SK-N-SH (cell line): ENCODE measurements around the gene XIRP1.

Source experiments
- CTCF ChIP-seq: fragments of 200-600 bp; sonication (generic); IDR thresholded peaks from 2 replicates; pipeline ENCODE4 v1.6.1; 2017; ENCODE audit warnings: antibody characterized with exemption, mild to moderate bottlenecking, moderate library complexity
- FOXJ3 ChIP-seq: sonication (generic); formaldehyde crosslinking; IDR thresholded peaks from 2 replicates; pipeline ENCODE4 v1.5.1; 2020; ENCODE audit warnings: mild to moderate bottlenecking, missing genetic modification reagents
- NFIC ChIP-seq: IDR thresholded peaks from 2 replicates; pipeline ENCODE4 v1.4.0; 2012; ENCODE audit warnings: borderline replicate concordance
- POLR2AphosphoS5 ChIP-seq: IDR thresholded peaks from 2 replicates; pipeline ENCODE4 v1.6.1; 2012; ENCODE audit warnings: low read depth, low read length
- RAD21 ChIP-seq: IDR thresholded peaks from 2 replicates; pipeline ENCODE4 v1.6.1; 2012; ENCODE audit warnings: mild to moderate bottlenecking, low read length
- REST ChIP-seq: IDR thresholded peaks from 2 replicates; pipeline ENCODE4 v1.6.1; 2012; ENCODE audit warnings: mild to moderate bottlenecking, low read depth, low read length, moderate library complexity
- YY1 ChIP-seq: IDR thresholded peaks from 2 replicates; pipeline ENCODE4 v1.4.0; 2012; ENCODE audit warnings: low read depth, mild to moderate bottlenecking

- TF ChIP-seq CTCF, result no peak
- no peak for TF ChIP-seq YY1
- TF ChIP-seq RAD21, result no peak
- no peak for TF ChIP-seq FOXJ3
- no peak for TF ChIP-seq REST
- no peak for TF ChIP-seq POLR2AphosphoS5
- TF ChIP-seq NFIC, result no peak
These were observed 43.3 kb downstream of the XIRP1 start for GRCh38 chr3:39149059-39149455.
